Liver (tissue), 9 donors: ENCODE measurements around the gene ALK. TPM values are rescaled to one million over a fixed set of nuclear protein-coding genes. Genes with fewer than 3 reads are reported as not detected.

Experiments used
- DNase-seq: peaks from one replicate; pipeline ENCODE4 v3.0.0-alpha.2; 2017; ENCODE audit warnings: low spot score
- H3K27ac ChIP-seq, 2 donors: one replicate each; pipeline ENCODE4 v1.7.0; 2013; ENCODE audit warnings: inconsistent platforms in 2 of 2, low read length in 2 of 2, control low read depth in 1 of 2, low read depth in 1 of 2, mild to moderate bottlenecking in 1 of 2
- H3K27me3 ChIP-seq, 4 donors: one replicate each; pipeline versions ENCODE4 v1.6.1 to v1.7.0; 2013; ENCODE audit warnings: low read length in 3 of 4, inconsistent platforms in 1 of 4, mild to moderate bottlenecking in 1 of 4, moderate library complexity in 1 of 4; ENCODE audit not compliant: control insufficient read depth in 4 of 4, insufficient read depth in 4 of 4
- H3K36me3 ChIP-seq, 4 donors: one replicate each; pipeline versions ENCODE4 v1.6.1 to v1.7.0; 2013; ENCODE audit warnings: low read length in 3 of 4, mild to moderate bottlenecking in 3 of 4, low read depth in 1 of 4, moderate library complexity in 1 of 4; ENCODE audit not compliant: control insufficient read depth in 4 of 4, insufficient read depth in 3 of 4
- H3K4me1 ChIP-seq, 4 donors: one replicate each; pipeline versions ENCODE4 v1.6.1 to v1.7.0; 2013; ENCODE audit warnings: low read length in 3 of 4, mild to moderate bottlenecking in 3 of 4, moderate library complexity in 1 of 4; ENCODE audit not compliant: control insufficient read depth in 4 of 4, insufficient read depth in 4 of 4
- H3K4me3 ChIP-seq, 3 donors: one replicate each; pipeline versions ENCODE4 v1.6.1 to v1.7.0; 2013; ENCODE audit warnings: low read length in 3 of 3, control low read depth in 1 of 3, low read depth in 1 of 3, mild to moderate bottlenecking in 1 of 3
- H3K9ac ChIP-seq, 2 donors: one replicate each; pipeline ENCODE4 v1.7.0; 2013; ENCODE audit warnings: low read length in 2 of 2, mild to moderate bottlenecking in 2 of 2, moderate library complexity in 2 of 2, control low read depth in 1 of 2, low read depth in 1 of 2
- H3K9me3 ChIP-seq, 4 donors: one replicate each; pipeline versions ENCODE4 v1.6.1 to v1.7.0; 2013; ENCODE audit warnings: low read length in 3 of 4; ENCODE audit not compliant: control insufficient read depth in 4 of 4
- EGR1 ChIP-seq, 2 donors: IDR thresholded peaks; 2 replicates each; pipeline ENCODE4 v1.6.1; 2016 to 2018; ENCODE audit warnings: antibody characterized with exemption in 2 of 2, low read depth in 2 of 2
- FOXA2 ChIP-seq: IDR thresholded peaks from 2 replicates; pipeline ENCODE4 v1.6.1; 2016; ENCODE audit warnings: antibody characterized with exemption
- GABPA ChIP-seq, 2 donors: IDR thresholded peaks in 1 of 2; conservative IDR thresholded peaks in 1 of 2; 2 replicates each; pipeline ENCODE4 v1.6.1; 2016; ENCODE audit warnings: antibody characterized with exemption in 2 of 2, mild to moderate bottlenecking in 1 of 2, moderate library complexity in 1 of 2
- HNF4A ChIP-seq, 2 donors: conservative IDR thresholded peaks; 2 replicates each; pipeline ENCODE4 v1.6.1; 2016; ENCODE audit warnings: antibody characterized with exemption in 2 of 2, mild to moderate bottlenecking in 2 of 2
- JUND ChIP-seq, 2 donors: IDR thresholded peaks; 2 replicates each; pipeline ENCODE4 v1.6.1; 2016; ENCODE audit warnings: antibody characterized with exemption in 2 of 2
- RAD21 ChIP-seq, 2 donors: IDR thresholded peaks; 2 replicates each; pipeline ENCODE4 v1.6.1; 2016; ENCODE audit warnings: antibody characterized with exemption in 2 of 2, mild to moderate bottlenecking in 2 of 2
- RXRA ChIP-seq, 2 donors: IDR thresholded peaks; 2 replicates each; pipeline ENCODE4 v1.6.1; 2017 to 2018; ENCODE audit warnings: antibody characterized with exemption in 2 of 2, mild to moderate bottlenecking in 1 of 2
- TAF1 ChIP-seq: conservative IDR thresholded peaks from 2 replicates; pipeline ENCODE4 v1.6.1; 2016; ENCODE audit warnings: antibody characterized with exemption, mild to moderate bottlenecking
- YY1 ChIP-seq: IDR thresholded peaks from 2 replicates; pipeline ENCODE4 v1.6.1; 2016; ENCODE audit warnings: antibody characterized with exemption, mild to moderate bottlenecking
- WGBS: extraction: QIAGEN DNeasy Blood & Tissue Kit; methylation state at CpG from one replicate; pipeline ENCODE4 v1.1.7; 2013; 5-methylcytosine and 5-hydroxymethylcytosine counted together
- polyA plus RNA-seq, 2 donors: library from polyadenylated mRNA; stranded (reverse) in 1 of 2; unstranded in 1 of 2; fragments of 200-250 nt in 1 of 2; fragments of >200 nt in 1 of 2; fragmentation: Nextera tagmentation in 1 of 2; extraction: Ambion mirVana in 1 of 2; gene quantifications; one replicate each; pipeline versions ENCODE4 v1.2.1 to v1.2.3, GENCODE V29; 2013 to 2015
- total RNA-seq, 2 donors: library from RNA; depleted of rRNA; stranded (reverse); fragments of >200 nt; gene quantifications; one replicate each; pipeline ENCODE4 v1.2.3, GENCODE V29; 2014
- TF ChIP-seq, protein P1 (sequence below): fragments of 150-350 bp; IDR thresholded peaks from 2 replicates; pipeline ENCODE4 v1.5.1; 2017; ENCODE audit warnings: improper control_type of control experiment, low read depth, low read length; ENCODE audit not compliant: missing input control
- TF ChIP-seq, protein P2 (sequence below): IDR thresholded peaks from 2 replicates; pipeline ENCODE4 v1.6.1; 2016; ENCODE audit warnings: antibody characterized with exemption
- TF ChIP-seq, protein P3 (sequence below): IDR thresholded peaks from 2 replicates; pipeline ENCODE4 v1.6.1; 2016; ENCODE audit warnings: antibody characterized with exemption
- TF ChIP-seq, protein P4 (sequence below): IDR thresholded peaks from 2 replicates; pipeline ENCODE4 v1.6.1; 2016; ENCODE audit warnings: antibody characterized with exemption
- donor health status: healthy.
- donor health status: healthy.
- donor health status: healthy.
- donor health status: healthy.
- donor health status: healthy.

Gene ALK
- total and polyA plus RNA-seq, 4 donors: under 0.01 TPM; not detected in 3

DNA sequence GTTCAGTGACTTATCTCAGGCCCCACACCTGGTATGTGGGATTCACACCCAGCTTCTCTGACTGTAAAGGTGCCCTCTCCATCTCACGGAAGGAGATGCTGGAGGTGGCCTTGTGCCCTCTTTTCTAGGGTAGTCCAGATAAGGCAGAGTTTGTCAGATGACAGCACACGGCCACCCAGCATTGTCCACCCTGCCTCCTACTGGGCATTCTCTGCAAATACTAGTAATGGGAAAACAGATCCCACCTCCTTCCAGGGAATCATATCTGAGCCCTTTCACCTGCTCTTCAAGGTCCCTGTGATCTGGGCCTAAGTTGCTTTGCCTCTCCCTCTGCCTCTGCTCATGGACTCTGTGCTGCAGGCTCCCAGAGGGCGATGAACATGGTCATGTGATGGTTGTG is 591.5 kb downstream of the ALK start:
- no peak overlapping the region for H3K9ac ChIP-seq
- no peaks in the 10 kb centered on the region for H3K9me3 ChIP-seq
- H3K36me3 ChIP-seq: no peaks in the 10 kb centered on the region
- H3K27me3 ChIP-seq: no peaks in the 10 kb centered on the region
- 81% methylated on average over 3 of the region's 3 CpGs for WGBS
- DNase-seq: no peak
- TF ChIP-seq RAD21 (IDR thresholded peaks at IDR 0.05) (no peak), JUND (IDR thresholded peaks at IDR 0.05) (no peak), RXRA (IDR thresholded peaks at IDR 0.05) (no peak), EGR1 (IDR thresholded peaks at IDR 0.05; ENCODE audit: low read depth in 2 of 2) (no peak), HNF4A (conservative IDR thresholded peaks at IDR 0.05) (no peak), FOXA2 (no peak), YY1 (no peak), GABPA (IDR thresholded peaks at IDR 0.05 in 1 of 2, conservative IDR thresholded peaks at IDR 0.05 in 1 of 2) (no peak)
- TF ChIP-seq, protein P1, sequence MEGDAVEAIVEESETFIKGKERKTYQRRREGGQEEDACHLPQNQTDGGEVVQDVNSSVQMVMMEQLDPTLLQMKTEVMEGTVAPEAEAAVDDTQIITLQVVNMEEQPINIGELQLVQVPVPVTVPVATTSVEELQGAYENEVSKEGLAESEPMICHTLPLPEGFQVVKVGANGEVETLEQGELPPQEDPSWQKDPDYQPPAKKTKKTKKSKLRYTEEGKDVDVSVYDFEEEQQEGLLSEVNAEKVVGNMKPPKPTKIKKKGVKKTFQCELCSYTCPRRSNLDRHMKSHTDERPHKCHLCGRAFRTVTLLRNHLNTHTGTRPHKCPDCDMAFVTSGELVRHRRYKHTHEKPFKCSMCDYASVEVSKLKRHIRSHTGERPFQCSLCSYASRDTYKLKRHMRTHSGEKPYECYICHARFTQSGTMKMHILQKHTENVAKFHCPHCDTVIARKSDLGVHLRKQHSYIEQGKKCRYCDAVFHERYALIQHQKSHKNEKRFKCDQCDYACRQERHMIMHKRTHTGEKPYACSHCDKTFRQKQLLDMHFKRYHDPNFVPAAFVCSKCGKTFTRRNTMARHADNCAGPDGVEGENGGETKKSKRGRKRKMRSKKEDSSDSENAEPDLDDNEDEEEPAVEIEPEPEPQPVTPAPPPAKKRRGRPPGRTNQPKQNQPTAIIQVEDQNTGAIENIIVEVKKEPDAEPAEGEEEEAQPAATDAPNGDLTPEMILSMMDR: no peak
- TF ChIP-seq, protein P2, sequence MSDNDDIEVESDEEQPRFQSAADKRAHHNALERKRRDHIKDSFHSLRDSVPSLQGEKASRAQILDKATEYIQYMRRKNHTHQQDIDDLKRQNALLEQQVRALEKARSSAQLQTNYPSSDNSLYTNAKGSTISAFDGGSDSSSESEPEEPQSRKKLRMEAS: no peak
- TF ChIP-seq, protein P3, sequence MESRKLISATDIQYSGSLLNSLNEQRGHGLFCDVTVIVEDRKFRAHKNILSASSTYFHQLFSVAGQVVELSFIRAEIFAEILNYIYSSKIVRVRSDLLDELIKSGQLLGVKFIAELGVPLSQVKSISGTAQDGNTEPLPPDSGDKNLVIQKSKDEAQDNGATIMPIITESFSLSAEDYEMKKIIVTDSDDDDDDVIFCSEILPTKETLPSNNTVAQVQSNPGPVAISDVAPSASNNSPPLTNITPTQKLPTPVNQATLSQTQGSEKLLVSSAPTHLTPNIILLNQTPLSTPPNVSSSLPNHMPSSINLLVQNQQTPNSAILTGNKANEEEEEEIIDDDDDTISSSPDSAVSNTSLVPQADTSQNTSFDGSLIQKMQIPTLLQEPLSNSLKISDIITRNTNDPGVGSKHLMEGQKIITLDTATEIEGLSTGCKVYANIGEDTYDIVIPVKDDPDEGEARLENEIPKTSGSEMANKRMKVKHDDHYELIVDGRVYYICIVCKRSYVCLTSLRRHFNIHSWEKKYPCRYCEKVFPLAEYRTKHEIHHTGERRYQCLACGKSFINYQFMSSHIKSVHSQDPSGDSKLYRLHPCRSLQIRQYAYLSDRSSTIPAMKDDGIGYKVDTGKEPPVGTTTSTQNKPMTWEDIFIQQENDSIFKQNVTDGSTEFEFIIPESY: no peak
- no peaks in the 10 kb centered on the region for H3K4me1 ChIP-seq
- H3K27ac ChIP-seq: no peak overlapping the region
- no peak overlapping the region for H3K4me3 ChIP-seq

DNA sequence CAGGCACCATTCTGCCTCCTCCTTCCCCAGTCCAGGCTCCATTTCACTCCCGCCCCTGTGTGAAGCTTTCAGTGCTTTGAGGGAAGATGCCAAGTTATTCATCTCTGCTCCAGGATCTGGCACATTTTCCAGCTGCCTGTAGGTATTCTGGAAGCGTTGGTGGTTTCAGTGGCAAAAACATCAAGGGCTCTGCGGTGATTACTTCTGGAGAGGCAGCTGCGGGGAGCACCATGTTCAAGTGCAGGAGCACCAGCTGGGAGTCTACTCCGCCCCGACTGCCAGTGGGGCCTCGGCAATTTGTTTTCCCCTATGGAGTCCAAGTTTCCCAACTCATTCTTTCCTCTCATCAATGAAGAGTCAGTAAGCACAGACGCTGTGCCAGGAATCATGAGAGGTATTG is 594.5 kb downstream of the ALK start:
- Histone ChIP-seq H3K9ac (no peak overlapping the region), H3K9me3 (no peaks in the 10 kb centered on the region), H3K4me1 (no peaks in the 10 kb centered on the region), H3K27ac (no peak overlapping the region), H3K4me3 (no peak overlapping the region), H3K36me3 (no peaks in the 10 kb centered on the region), H3K27me3 (peaks cover 0 to 2% (median 0%) of the 10 kb centered on the region in 4 donors)
- 84% methylated on average over 8 of the region's 8 CpGs for WGBS
- TF ChIP-seq, protein P1: no peak
- TF ChIP-seq, protein P2: no peak
- TF ChIP-seq TAF1 (no peak), HNF4A (conservative IDR thresholded peaks at IDR 0.05) (no peak)
- TF ChIP-seq, protein P4, sequence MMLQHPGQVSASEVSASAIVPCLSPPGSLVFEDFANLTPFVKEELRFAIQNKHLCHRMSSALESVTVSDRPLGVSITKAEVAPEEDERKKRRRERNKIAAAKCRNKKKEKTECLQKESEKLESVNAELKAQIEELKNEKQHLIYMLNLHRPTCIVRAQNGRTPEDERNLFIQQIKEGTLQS: no peak
- no peak for DNase-seq
